Thyroid gland (tissue), 4 donors: ENCODE measurements around the gene LDHA.

ENCODE experiments used
- CTCF ChIP-seq, 6 experiments: fragments of 200-600 bp in 3 of 6; fragments of 450-650 bp in 3 of 6; sonication (generic) in 3 of 6; IDR thresholded peaks; one replicate each; pipeline ENCODE4 v1.5.1; 2016 to 2019; ENCODE audit warnings: antibody characterized with exemption in 6 of 6, mild to moderate bottlenecking in 2 of 6, inconsistent platforms in 1 of 6, moderate library complexity in 1 of 6
- POLR2A ChIP-seq, 2 donors: fragments of 450-650 bp; IDR thresholded peaks; one replicate each; pipeline ENCODE4 v1.6.1; 2017; ENCODE audit warnings: antibody characterized with exemption in 2 of 2, mild to moderate bottlenecking in 2 of 2, moderate library complexity in 1 of 2

GRCh38 chr11:18394928-18395734 is 768 bp downstream of the LDHA start:
- TF ChIP-seq CTCF (IDR thresholded peaks at IDR 0.05) = no peak
- TF ChIP-seq POLR2A (IDR thresholded peaks at IDR 0.05) = no peak
